ENCODE results near the gene CENPN. TPM values are rescaled to one million over a fixed set of nuclear protein-coding genes. Genes with fewer than 3 reads are reported as not detected.

Gene CENPN
- total RNA-seq, 1 donor from 2014 or later: 8.4 TPM

DNA sequence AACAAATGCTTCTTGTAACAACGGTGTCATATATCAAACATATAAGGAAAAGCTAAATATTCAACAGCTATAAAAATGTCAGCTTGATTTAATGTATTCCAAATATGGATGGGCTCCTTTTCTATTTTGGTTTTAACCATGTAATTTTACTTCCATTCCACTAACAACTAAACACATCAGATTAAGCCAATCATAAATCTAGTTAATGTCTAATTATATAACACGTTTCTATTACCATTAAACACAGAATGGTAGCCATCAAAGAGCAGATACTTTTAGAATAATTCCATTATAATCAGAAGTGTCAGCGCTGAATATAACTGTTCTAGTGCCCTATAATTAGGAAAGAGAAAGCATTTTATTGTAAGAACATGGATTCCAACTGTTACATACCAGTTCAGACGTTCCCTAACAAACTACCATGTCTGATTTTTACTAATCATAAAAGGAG is 10.3 kb upstream of the CENPN start:
- no peaks in the 10 kb centered on the region for H3K27me3 ChIP-seq
- H3K4me3 ChIP-seq: peak overlapping the region; percentile 28
- ATAC-seq (no peak), DNase-seq (no peak)
- TF ChIP-seq, protein P1, sequence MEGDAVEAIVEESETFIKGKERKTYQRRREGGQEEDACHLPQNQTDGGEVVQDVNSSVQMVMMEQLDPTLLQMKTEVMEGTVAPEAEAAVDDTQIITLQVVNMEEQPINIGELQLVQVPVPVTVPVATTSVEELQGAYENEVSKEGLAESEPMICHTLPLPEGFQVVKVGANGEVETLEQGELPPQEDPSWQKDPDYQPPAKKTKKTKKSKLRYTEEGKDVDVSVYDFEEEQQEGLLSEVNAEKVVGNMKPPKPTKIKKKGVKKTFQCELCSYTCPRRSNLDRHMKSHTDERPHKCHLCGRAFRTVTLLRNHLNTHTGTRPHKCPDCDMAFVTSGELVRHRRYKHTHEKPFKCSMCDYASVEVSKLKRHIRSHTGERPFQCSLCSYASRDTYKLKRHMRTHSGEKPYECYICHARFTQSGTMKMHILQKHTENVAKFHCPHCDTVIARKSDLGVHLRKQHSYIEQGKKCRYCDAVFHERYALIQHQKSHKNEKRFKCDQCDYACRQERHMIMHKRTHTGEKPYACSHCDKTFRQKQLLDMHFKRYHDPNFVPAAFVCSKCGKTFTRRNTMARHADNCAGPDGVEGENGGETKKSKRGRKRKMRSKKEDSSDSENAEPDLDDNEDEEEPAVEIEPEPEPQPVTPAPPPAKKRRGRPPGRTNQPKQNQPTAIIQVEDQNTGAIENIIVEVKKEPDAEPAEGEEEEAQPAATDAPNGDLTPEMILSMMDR (IDR thresholded peaks at IDR 0.05): no peak
- H3K36me3 ChIP-seq: no peaks in the 10 kb centered on the region
- peak overlapping the region; percentile 24 for H3K27ac ChIP-seq
- intact Hi-C loops (cut with DNase I): no loop called here
- no peaks in the 10 kb centered on the region for H3K4me1 ChIP-seq
- no peaks in the 10 kb centered on the region for H3K9me3 ChIP-seq

DNA sequence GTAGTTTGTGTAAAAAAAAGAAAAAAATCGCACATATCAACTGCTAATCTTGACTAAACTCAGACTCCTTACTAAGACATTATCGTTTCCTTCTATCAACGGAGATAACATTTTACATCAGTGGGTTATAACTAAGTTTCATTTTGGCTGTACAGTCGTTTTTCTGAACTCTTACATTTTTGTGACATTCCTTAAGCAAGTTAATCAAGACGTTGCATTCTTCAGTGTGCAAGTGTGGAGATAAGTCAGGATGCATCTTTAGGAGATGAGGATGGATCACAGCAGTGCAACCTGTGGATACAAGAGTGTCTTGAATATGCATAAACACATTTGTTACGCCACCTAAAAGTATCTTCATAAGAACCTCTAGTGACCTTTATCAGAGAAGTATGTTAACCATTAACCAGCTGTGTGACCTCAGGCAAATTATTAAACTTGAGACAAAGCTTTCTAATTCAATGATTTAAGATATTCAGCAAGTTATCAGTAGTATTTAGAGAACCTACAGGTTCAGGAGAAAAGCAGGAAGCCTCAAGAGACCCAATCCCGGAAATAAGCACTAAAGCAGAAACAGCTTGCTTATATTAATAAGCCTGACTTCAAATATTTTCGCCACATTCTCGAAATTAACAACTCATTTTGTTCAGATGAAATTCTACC is 9.7 kb upstream of the CENPN start:
- peak; percentile 41 for ATAC-seq
- no peaks in the 10 kb centered on the region for H3K4me1 ChIP-seq
- H3K9me3 ChIP-seq: no peaks in the 10 kb centered on the region
- peak overlapping the region; percentile 28 for H3K4me3 ChIP-seq
- peak overlapping the region; percentile 24 for H3K27ac ChIP-seq
- no peaks in the 10 kb centered on the region for H3K27me3 ChIP-seq
- intact Hi-C loops (cut with DNase I): no loop called here
- no peak for DNase-seq
- TF ChIP-seq, protein P1 (IDR thresholded peaks at IDR 0.05): no peak
- H3K36me3 ChIP-seq: no peaks in the 10 kb centered on the region

DNA sequence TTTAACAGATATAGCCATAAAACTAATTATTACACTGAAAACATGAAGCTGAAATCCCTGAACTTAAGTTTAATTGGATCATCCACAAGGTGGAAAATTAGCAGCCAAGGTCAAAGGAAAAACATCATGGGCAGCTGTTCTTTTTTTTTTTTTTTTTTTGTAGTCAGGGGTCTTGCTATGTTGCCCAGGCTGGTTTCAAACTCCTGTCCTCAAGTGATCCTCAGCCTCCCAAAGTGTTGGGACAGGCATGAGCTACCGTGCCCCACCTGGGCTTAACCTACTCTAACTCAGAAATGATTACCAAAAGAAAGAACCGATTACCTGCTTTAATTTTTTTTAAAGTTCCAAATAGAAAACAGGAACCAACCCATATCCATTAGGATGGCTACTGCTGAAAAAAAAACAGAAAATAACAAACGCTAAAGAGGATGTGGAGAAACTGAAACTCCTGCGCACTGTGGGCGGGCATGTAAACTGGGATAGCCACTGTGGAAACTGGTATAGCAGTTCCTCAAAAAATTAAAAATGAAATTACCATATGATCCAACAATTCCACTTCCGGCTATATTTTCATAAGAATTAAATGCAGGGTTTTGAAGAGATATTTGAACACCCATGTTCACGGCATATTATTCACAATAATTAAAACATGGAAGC is 8.9 kb upstream of the CENPN start:
- TF ChIP-seq, protein P1 (IDR thresholded peaks at IDR 0.05): no peak
- Histone ChIP-seq H3K9me3 (no peaks in the 10 kb centered on the region), H3K27me3 (no peaks in the 10 kb centered on the region), H3K27ac (peak overlapping the region; percentile 24), H3K4me3 (peak overlapping the region; percentile 28), H3K4me1 (no peaks in the 10 kb centered on the region), H3K36me3 (no peaks in the 10 kb centered on the region)
- intact Hi-C loops (cut with DNase I): no loop called here
- DNase-seq (no peak), ATAC-seq (peak; percentile 79)

DNA sequence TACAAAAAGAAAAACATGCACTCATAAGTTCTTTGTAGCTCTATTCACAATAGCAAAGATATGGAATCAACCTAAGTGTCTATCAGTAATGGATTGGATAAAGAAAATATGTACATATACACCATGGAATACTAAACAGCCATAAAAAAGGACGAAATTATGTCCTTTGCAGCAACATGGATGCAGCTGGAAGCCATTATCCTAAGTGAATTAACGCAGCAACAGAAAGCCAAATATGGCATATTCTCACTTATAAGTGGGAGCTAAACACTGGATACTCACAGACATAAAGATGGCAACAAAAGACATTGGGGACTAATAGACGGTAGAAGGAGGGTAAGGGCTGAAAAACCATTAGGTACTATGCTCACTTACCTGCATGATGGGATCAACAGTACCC is 6.1 kb upstream of the CENPN start:
- Histone ChIP-seq H3K27ac (no peak overlapping the region), H3K9me3 (no peaks in the 10 kb centered on the region), H3K4me3 (no peak overlapping the region), H3K27me3 (no peaks in the 10 kb centered on the region), H3K4me1 (peaks cover 18% of the 10 kb centered on the region), H3K36me3 (no peaks in the 10 kb centered on the region)
- TF ChIP-seq, protein P1 (IDR thresholded peaks at IDR 0.05): no peak
- ATAC-seq: no peak
- no peak for DNase-seq
- intact Hi-C loops (cut with DNase I): no loop called here

DNA sequence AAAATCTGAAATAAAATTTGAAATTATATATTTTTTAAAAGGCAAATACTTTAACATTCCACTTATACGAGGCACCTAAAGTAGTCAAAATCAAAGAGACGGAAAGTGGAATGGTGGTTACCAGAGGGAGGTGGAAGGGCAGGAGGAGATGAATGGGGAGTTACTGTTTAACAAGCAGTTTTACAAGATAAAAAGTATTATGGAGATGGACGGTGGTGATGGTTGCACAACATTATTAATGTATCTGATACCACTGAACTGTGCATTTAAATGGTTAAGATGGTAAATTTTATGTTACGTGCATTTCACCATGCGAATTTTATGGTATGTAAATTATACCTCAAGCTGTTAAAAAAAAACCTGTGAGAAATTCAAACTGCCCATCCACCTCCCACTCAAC is 5.7 kb upstream of the CENPN start:
- TF ChIP-seq, protein P1 (IDR thresholded peaks at IDR 0.05): no peak
- H3K9me3 ChIP-seq: no peaks in the 10 kb centered on the region
- H3K27ac ChIP-seq: no peak overlapping the region
- H3K36me3 ChIP-seq: no peaks in the 10 kb centered on the region
- H3K27me3 ChIP-seq: no peaks in the 10 kb centered on the region
- H3K4me1 ChIP-seq: peaks cover 20% of the 10 kb centered on the region
- no peak for ATAC-seq
- no peak for DNase-seq
- intact Hi-C loops (cut with DNase I): no loop called here
- H3K4me3 ChIP-seq: no peak overlapping the region

Data from upper lobe of right lung (tissue), 1 donor.